PC-3 (cell line): ENCODE results near the gene FCAMR. TPM values are rescaled to one million over a fixed set of nuclear protein-coding genes. Genes with fewer than 3 reads are reported as not detected.

Experiments
- ATAC-seq: fragments of 200-7000 bp; cut with Tn5 transposase; 2 replicates; pipeline ENCODE4 v1.9.1; 2020; ENCODE audit warnings: mild to moderate bottlenecking, moderate library complexity
- BruUV-seq: library from RNA; stranded (reverse); fragments of 400-500 nt; replicated peaks from 2 replicates; lab custom pipeline; 2021; lab: Mats Ljungman, UMichigan
- CTCF ChIA-PET: fragments of 300-600 bp; sonication (Branson Sonifier 250); formaldehyde crosslinking; loops from one replicate; lab custom pipeline; 2022; ENCODE audit warnings: antibody characterized with exemption; lab: Charles Lee
- POLR2A ChIA-PET: fragments of 300-600 bp; sonication (Branson Sonifier 250); formaldehyde crosslinking; loops from one replicate; lab custom pipeline; 2022; ENCODE audit warnings: antibody characterized with exemption; ENCODE audit not compliant: unreplicated experiment; lab: Charles Lee
- DNase-seq: peaks from one replicate; pipeline ENCODE4 v3.0.0-alpha.2; 2015
- H2AFZ ChIP-seq: fragments of 300-600 bp; sonication (generic); 2 replicates; pipeline ENCODE4 v1.6.0; 2016; ENCODE audit warnings: antibody characterized with exemption, low read length
- H3F3A ChIP-seq: fragments of 300-600 bp; sonication (generic); one replicate; pipeline ENCODE4 v1.6.0; 2017; ENCODE audit warnings: antibody characterized with exemption, low read length, control low read depth, mild to moderate bottlenecking; ENCODE audit not compliant: unreplicated experiment
- H3K27ac ChIP-seq: fragments of 300-600 bp; sonication (generic); 2 replicates; pipeline ENCODE4 v1.5.1; 2016; ENCODE audit warnings: mild to moderate bottlenecking, low read length
- H3K27me3 ChIP-seq: fragments of 300-600 bp; sonication (generic); 2 replicates; pipeline ENCODE4 v1.6.1; 2016; ENCODE audit warnings: low read length, mixed read lengths
- H3K36me3 ChIP-seq: fragments of 300-600 bp; sonication (generic); 2 replicates; pipeline ENCODE4 v1.6.1; 2016; ENCODE audit warnings: low read depth, mixed run types, low read length, mixed read lengths
- H3K4me1 ChIP-seq: fragments of 300-600 bp; sonication (generic); 2 replicates; pipeline ENCODE4 v1.5.1; 2016; ENCODE audit warnings: low read length; ENCODE audit not compliant: insufficient read depth
- H3K4me2 ChIP-seq: fragments of 300-600 bp; sonication (generic); 2 replicates; pipeline ENCODE4 v1.6.0; 2016; ENCODE audit warnings: low read length
- H3K4me3 ChIP-seq: fragments of 300-600 bp; sonication (generic); 2 replicates; pipeline ENCODE4 v1.5.1; 2016; ENCODE audit warnings: mild to moderate bottlenecking, low read length, mixed read lengths
- H3K79me2 ChIP-seq: fragments of 300-600 bp; sonication (generic); 2 replicates; pipeline ENCODE4 v1.6.1; 2017; ENCODE audit warnings: low read length, mixed read lengths
- H3K9ac ChIP-seq: fragments of 300-600 bp; sonication (generic); 2 replicates; pipeline ENCODE4 v1.6.0; 2016; ENCODE audit warnings: mild to moderate bottlenecking, low read length
- H3K9me2 ChIP-seq: fragments of 300-600 bp; sonication (generic); replicated peaks from 2 replicates; pipeline ENCODE4 v1.6.1; 2016; ENCODE audit warnings: mixed run types, low read length, mixed read lengths
- H3K9me3 ChIP-seq: fragments of 300-600 bp; sonication (generic); 2 replicates; pipeline ENCODE4 v1.6.1; 2016; ENCODE audit warnings: low read length, mixed read lengths
- H4K20me1 ChIP-seq: fragments of 300-600 bp; sonication (generic); 2 replicates; pipeline ENCODE4 v1.6.1; 2016; ENCODE audit warnings: low read length, mixed read lengths
- CTCF ChIP-seq: fragments of 300-600 bp; sonication (generic); conservative IDR thresholded peaks from 2 replicates; pipeline ENCODE4 v1.5.1; 2017; ENCODE audit warnings: antibody characterized with exemption, low read depth, mild to moderate bottlenecking, low read length
- EZH2 ChIP-seq: fragments of 300-600 bp; sonication (generic); IDR thresholded peaks from one replicate; pipeline ENCODE4 v1.6.1; 2017; ENCODE audit warnings: antibody characterized with exemption, mild to moderate bottlenecking, low read length; ENCODE audit not compliant: unreplicated experiment
- EZH2phosphoT487 ChIP-seq: fragments of 300-600 bp; sonication (generic); IDR thresholded peaks from 2 replicates; pipeline ENCODE4 v1.6.1; 2018; ENCODE audit warnings: mild to moderate bottlenecking, antibody characterized with exemption, low read length, borderline replicate concordance
- intact Hi-C: fragments of 100-400 bp; cut with micrococcal nuclease; formaldehyde crosslinking; loops from 2 replicates; pipeline ENCODE4 v1.9.0; 2023
- total RNA-seq: library from RNA; depleted of rRNA; stranded (reverse); fragments of >200 nt; gene quantifications from 2 replicates; pipeline ENCODE4 v1.2.3, GENCODE V29; 2014

Gene FCAMR
- total RNA-seq, 1 experiment from 2014 or later, result not detected

- no peaks in the 10 kb centered on the region for H3K79me2 ChIP-seq
- H3K27me3 ChIP-seq, result no peaks in the 10 kb centered on the region
- BruUV-seq, result no TSS peak
- no peaks in the 10 kb centered on the region for H3K9me3 ChIP-seq
- peaks cover 17% of the 10 kb centered on the region for H3K4me1 ChIP-seq
- CTCF ChIA-PET, result interaction anchor here (1.5 kb wide), 1 partner anchor 67 kb away, joined by 3 read pairs; no protein-coding TSS in a partner anchor
- H3K27ac ChIP-seq, result no peak overlapping the region
- no peaks in the 10 kb centered on the region for H3K36me3 ChIP-seq
- POLR2A ChIA-PET, result interaction anchor here (0.6 kb wide), 1 partner anchor 91 kb away, joined by 4 read pairs; no protein-coding TSS in a partner anchor
- H2AFZ ChIP-seq, result no peak overlapping the region
- no peak for DNase-seq
- H3K4me3 ChIP-seq, result no peak overlapping the region
- no peaks in the 10 kb centered on the region for H4K20me1 ChIP-seq
- H3K9me2 ChIP-seq, result no peaks in the 10 kb centered on the region
- H3K9ac ChIP-seq, result no peak overlapping the region
- no peak for ATAC-seq
- TF ChIP-seq EZH2, result no peak
- TF ChIP-seq EZH2phosphoT487, result no peak
- no peak for TF ChIP-seq CTCF
- H3K4me2 ChIP-seq, result no peak overlapping the region
- H3F3A ChIP-seq, result no peaks in the 10 kb centered on the region
- intact Hi-C loops, result no loop called here
Observed at GRCh38 chr1:206915030-206915735, 55.1 kb downstream of the FCAMR start.

DNA sequence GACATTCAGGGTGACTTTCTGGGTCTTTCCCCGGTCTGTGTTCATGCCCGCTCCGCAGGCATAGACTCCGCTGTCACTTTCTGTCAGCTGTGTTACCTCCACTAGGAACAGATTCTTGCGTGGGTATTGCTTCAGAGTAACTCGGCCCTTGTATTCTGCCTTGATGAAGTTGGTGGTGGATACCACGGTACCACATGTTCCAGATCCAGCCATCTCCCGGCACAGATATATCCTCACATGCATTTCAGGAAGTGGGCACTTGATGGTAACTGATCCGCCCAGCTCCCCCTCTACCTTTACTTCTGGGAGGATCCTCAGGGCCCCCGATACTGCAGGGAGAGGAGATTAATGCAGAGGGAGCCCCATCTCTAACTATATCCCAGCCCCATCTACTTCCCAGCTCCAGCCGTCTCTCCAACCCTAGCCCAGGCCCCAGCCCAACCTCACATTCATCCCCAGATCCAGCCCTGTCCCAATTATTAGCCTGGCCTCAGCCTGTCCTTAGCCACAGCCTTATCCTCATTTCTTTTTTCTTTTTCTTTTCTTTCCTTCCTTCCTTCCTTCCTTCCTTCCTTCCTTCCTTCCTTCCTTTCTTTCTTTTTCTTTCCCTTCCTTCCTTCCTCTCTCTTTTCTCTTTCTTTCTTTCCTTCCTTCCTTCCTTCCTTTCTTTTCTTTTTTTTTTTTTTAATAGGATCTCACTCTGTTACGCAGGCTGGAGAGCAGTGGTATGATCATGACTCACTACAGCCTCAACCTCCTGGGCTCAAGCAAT lies 56.3 kb downstream of the FCAMR start:
- Histone ChIP-seq H3K9ac (no peak overlapping the region), H3K27ac (no peak overlapping the region), H3K27me3 (no peaks in the 10 kb centered on the region), H3K4me2 (no peak overlapping the region), H4K20me1 (no peaks in the 10 kb centered on the region), H3F3A (peaks cover under 1% of the 10 kb centered on the region), H3K36me3 (no peaks in the 10 kb centered on the region), H3K9me2 (no peaks in the 10 kb centered on the region), H3K4me3 (no peak overlapping the region), H3K79me2 (no peaks in the 10 kb centered on the region), H3K4me1 (peaks cover 24% of the 10 kb centered on the region), H2AFZ (no peak overlapping the region), H3K9me3 (no peaks in the 10 kb centered on the region)
- TF ChIP-seq CTCF, result no peak
- no peak for TF ChIP-seq EZH2phosphoT487
- no peak for TF ChIP-seq EZH2
- ChIA-PET POLR2A (no interaction called here), CTCF (interaction anchor here (1.5 kb wide), 1 partner anchor 68 kb away, joined by 3 read pairs; no protein-coding TSS in a partner anchor)
- intact Hi-C loops, result loop anchor here (2.0 to 5.0 kb wide), 2 partner anchors 307 to 585 kb away; no protein-coding TSS in a partner anchor
- BruUV-seq, result no TSS peak
- DNase-seq (no peak), ATAC-seq (no peak)
